ES-I3 (cell line): Measurements from ENCODE around the gene ITGA2.

Experiments
- H3K36me3 ChIP-seq: 2 replicates; pipeline ENCODE4 v1.6.1; 2013; ENCODE audit warnings: mild to moderate bottlenecking, low read length, control low read depth, moderate library complexity; ENCODE audit not compliant: insufficient read depth
- H3K4me1 ChIP-seq: 2 replicates; pipeline ENCODE4 v1.6.1; 2013; ENCODE audit warnings: mild to moderate bottlenecking, control low read depth, low read length; ENCODE audit not compliant: insufficient read depth
- H3K9ac ChIP-seq: 2 replicates; pipeline ENCODE4 v1.6.1; 2013; ENCODE audit warnings: low read depth, mild to moderate bottlenecking, low read length, moderate library complexity
- H3K9me3 ChIP-seq: 2 replicates; pipeline ENCODE4 v1.6.1; 2013; ENCODE audit warnings: mild to moderate bottlenecking, low read length, moderate library complexity; ENCODE audit not compliant: control insufficient read depth, insufficient read depth

The ITGA2 gene

GRCh38 chr5:52996979-52997378 lies 7.8 kb downstream of the ITGA2 start:
- H3K36me3 ChIP-seq, result no peaks in the 10 kb centered on the region
- H3K9ac ChIP-seq, result no peak overlapping the region
- no peaks in the 10 kb centered on the region for H3K9me3 ChIP-seq
- H3K4me1 ChIP-seq, result no peaks in the 10 kb centered on the region

- Histone ChIP-seq H3K36me3 (no peaks in the 10 kb centered on the region), H3K9me3 (no peaks in the 10 kb centered on the region)
Measured at GRCh38 chr5:52997424-52997823, 8.3 kb downstream of the ITGA2 start.

DNA sequence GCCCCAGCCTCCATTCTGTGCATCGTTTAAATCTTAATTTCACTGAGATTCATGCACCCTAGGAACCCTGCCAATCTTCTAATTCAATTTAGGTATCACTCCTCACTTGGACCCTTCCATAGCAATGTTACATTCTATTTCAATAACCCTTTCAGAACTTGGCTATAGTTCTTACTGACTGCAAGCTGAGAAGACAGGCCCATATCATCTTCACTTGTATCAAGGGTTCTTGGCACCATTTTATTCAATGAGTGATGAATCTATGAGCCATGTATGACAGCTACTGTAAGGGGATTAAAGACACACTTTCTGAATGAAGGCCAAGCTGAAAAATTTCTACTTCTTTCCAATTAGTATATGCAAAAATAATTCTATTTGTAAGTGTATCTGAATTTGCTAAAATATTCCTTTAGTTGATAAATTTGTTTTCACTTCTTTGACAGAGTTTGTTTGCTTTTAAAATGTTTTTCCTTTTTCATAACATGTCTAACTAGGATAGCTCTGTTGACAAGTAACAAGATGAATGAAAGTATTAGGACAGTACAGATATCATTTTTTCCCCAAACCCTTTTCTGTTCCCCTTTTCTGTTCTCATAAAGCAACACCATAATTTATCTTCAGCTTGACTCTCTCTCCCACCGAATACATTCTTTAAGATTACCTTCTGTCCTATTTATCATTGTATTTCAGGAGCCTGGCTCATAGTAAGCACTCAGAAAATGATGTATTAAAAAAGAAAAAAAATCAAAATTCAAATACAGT lies 9.6 kb downstream of the ITGA2 start:
- H3K9me3 ChIP-seq, result no peaks in the 10 kb centered on the region
- no peaks in the 10 kb centered on the region for H3K4me1 ChIP-seq
- H3K9ac ChIP-seq, result no peak overlapping the region
- no peaks in the 10 kb centered on the region for H3K36me3 ChIP-seq

More at GRCh38 chr5:52997424-52997823, 8.3 kb downstream of the ITGA2 start:
- Histone ChIP-seq H3K4me1 (no peaks in the 10 kb centered on the region), H3K9ac (no peak overlapping the region)

- H3K4me1 ChIP-seq, result no peaks in the 10 kb centered on the region
- no peaks in the 10 kb centered on the region for H3K9me3 ChIP-seq
- no peak overlapping the region for H3K9ac ChIP-seq
- H3K36me3 ChIP-seq, result no peaks in the 10 kb centered on the region
Measured at GRCh38 chr5:52999344-52999949, 10.3 kb downstream of the ITGA2 start.

DNA sequence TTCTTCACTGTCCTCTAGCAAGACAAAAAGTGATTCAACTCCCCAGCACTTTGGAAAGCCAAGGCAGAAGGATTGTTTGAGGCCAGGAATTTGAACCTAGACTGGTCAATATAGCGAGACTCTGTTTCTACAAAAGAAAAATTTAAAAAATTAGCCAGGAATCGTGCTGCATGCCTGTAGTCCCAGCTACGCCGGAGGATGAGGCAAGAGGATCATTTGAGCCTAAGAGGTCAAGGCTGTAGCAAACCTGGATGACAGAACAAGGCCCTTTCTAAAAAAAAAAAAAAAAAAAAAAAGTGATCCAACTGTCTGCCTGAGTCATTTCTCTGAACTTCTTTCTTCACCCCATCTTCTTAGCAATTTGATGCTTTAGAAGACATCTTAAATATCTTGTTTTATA lies 12.4 kb downstream of the ITGA2 start:
- no peak overlapping the region for H3K9ac ChIP-seq

GRCh38 chr5:53002491-53002890 lies 13.3 kb downstream of the ITGA2 start:
- H3K4me1 ChIP-seq, result no peaks in the 10 kb centered on the region
- no peaks in the 10 kb centered on the region for H3K9me3 ChIP-seq
- H3K9ac ChIP-seq, result no peak overlapping the region
- H3K36me3 ChIP-seq, result no peaks in the 10 kb centered on the region

More for the DNA sequence above, 12.4 kb downstream of the ITGA2 start:
- no peaks in the 10 kb centered on the region for H3K9me3 ChIP-seq
- H3K4me1 ChIP-seq, result no peaks in the 10 kb centered on the region
- H3K36me3 ChIP-seq, result no peaks in the 10 kb centered on the region

- Histone ChIP-seq H3K4me1 (no peaks in the 10 kb centered on the region), H3K9ac (no peak overlapping the region), H3K36me3 (no peaks in the 10 kb centered on the region), H3K9me3 (no peaks in the 10 kb centered on the region)
Measured at GRCh38 chr5:53003144-53003543, 14.0 kb downstream of the ITGA2 start.

- Histone ChIP-seq H3K36me3 (no peaks in the 10 kb centered on the region), H3K9ac (no peak overlapping the region), H3K4me1 (no peaks in the 10 kb centered on the region), H3K9me3 (no peaks in the 10 kb centered on the region)
Measured at GRCh38 chr5:53006911-53007890, 18.0 kb downstream of the ITGA2 start.

- H3K4me1 ChIP-seq, result no peaks in the 10 kb centered on the region
Measured at GRCh38 chr5:53008751-53009150, 19.6 kb downstream of the ITGA2 start.

DNA sequence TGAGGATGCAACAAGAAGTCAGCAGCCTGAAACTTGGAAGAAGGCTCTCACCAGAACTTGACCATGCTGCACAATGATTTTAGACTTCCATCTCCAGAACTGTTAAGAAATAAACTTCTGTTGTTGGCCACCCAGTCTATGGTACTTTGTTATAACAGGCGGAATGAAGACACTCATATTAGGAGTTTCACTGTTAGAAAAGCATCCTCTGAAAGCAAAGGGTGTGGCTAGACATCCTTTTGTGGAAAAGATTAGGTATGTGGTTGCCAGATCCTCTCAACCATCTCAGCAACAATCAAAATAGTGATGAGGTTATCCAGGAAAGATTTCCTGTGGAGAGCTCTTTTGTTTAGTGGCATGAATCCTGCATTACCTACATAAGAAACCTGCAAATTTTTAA lies 20.7 kb downstream of the ITGA2 start:
- Histone ChIP-seq H3K9me3 (no peaks in the 10 kb centered on the region), H3K4me1 (no peaks in the 10 kb centered on the region), H3K9ac (no peak overlapping the region), H3K36me3 (no peaks in the 10 kb centered on the region)

More at GRCh38 chr5:53008751-53009150, 19.6 kb downstream of the ITGA2 start:
- no peak overlapping the region for H3K9ac ChIP-seq
- H3K9me3 ChIP-seq, result no peaks in the 10 kb centered on the region
- H3K36me3 ChIP-seq, result no peaks in the 10 kb centered on the region

- H3K36me3 ChIP-seq, result no peaks in the 10 kb centered on the region
- H3K4me1 ChIP-seq, result no peaks in the 10 kb centered on the region
- H3K9ac ChIP-seq, result no peak overlapping the region
- no peaks in the 10 kb centered on the region for H3K9me3 ChIP-seq
Measured at GRCh38 chr5:53010814-53011213, 21.7 kb downstream of the ITGA2 start.

DNA sequence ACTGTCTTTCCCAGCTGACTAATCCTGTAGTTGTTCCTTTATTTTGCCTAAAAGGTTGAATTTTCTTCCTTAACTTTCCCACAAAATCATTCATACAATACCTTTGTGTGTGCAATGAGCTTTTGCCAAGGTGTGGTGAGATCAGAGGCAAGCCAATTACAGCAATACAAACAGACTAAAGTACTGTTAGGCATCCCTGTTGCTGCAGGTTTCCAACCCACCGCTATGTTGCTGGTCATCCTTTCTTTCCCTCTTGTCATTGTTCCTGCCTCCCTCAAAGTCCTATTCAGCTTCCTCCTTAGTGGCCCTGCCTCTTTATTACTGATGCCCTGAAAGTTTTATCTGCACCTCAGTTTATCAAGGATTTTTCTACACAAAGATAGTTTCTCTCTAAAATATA lies 22.1 kb downstream of the ITGA2 start:
- no peaks in the 10 kb centered on the region for H3K36me3 ChIP-seq
- H3K4me1 ChIP-seq, result no peaks in the 10 kb centered on the region
- H3K9me3 ChIP-seq, result no peaks in the 10 kb centered on the region
- H3K9ac ChIP-seq, result no peak overlapping the region

- Histone ChIP-seq H3K9ac (no peak overlapping the region), H3K9me3 (no peaks in the 10 kb centered on the region), H3K4me1 (no peaks in the 10 kb centered on the region), H3K36me3 (no peaks in the 10 kb centered on the region)
Measured at GRCh38 chr5:53013857-53014256, 24.7 kb downstream of the ITGA2 start.

DNA sequence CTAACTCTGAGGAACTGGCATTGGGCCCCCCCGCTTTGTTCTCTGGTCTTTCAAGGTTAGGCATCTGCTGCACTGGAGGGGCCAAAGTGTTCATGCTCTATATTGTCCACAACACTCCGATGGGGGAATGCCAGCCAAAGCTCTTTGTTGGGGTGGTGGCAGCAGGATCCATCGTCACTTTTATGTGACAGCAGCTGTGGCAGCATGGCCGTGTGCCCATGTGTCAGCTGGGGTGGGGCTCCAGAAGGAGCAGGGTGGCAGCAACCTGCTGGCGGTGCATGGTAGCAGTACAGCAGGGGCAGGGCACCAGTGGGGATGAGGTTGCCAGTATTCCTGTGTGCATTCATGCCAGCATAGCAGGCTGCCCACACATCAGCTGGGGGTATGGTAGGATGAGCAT lies 28.2 kb downstream of the ITGA2 start:
- no peaks in the 10 kb centered on the region for H3K9me3 ChIP-seq
- H3K4me1 ChIP-seq, result no peaks in the 10 kb centered on the region
- no peaks in the 10 kb centered on the region for H3K36me3 ChIP-seq
- H3K9ac ChIP-seq, result no peak overlapping the region
